Measurements from ENCODE around the gene DPYSL4. TPM values are rescaled to one million over a fixed set of nuclear protein-coding genes. Genes with fewer than 3 reads are reported as not detected.

Gene DPYSL4
- total and polyA plus RNA-seq, 2 of the 4 experiments (the other 2 are of a cell fraction) = 8.1 to 30.5 TPM

- H2BK15ac ChIP-seq (ENCODE audit: low read depth, low read length) = no peak overlapping the region
- no peak overlapping the region for H2AK5ac ChIP-seq (ENCODE audit: low read depth, low read length)
- H2AK9ac ChIP-seq (replicated peaks; ENCODE audit: low read depth, low read length, poor library complexity) = no peak overlapping the region
- no peaks in the 10 kb centered on the region for H3K79me1 ChIP-seq (ENCODE audit: low read depth in 1 of 2, low read length in 2 of 2)
- intact Hi-C loops (cut with micrococcal nuclease) (no loop called here), dilution Hi-C loops (cut with HindIII; ENCODE audit: low sequenced_read_pairs, unreplicated experiment) (no loop called here), in situ Hi-C loops (cut with MboI; ENCODE audit: low sequenced_read_pairs) (no loop called here)
- H3K56ac ChIP-seq (ENCODE audit: extremely low read depth, insufficient read depth, low read length) = no peak overlapping the region
- BruUV-seq (replicated peaks) = no TSS peak
- H4K5ac ChIP-seq (ENCODE audit: low read depth, low read length) = no peak overlapping the region
- no peak overlapping the region for H2BK120ac ChIP-seq (ENCODE audit: low read depth, low read length)
- 72% methylated on average over 7 of the region's 28 CpGs; no CpG with 5 or more reads in 1 of the 2 experiments for WGBS, 2 experiments (ENCODE audit: extremely low coverage in 2 of 2, insufficient read length in 1 of 2)
- ChIA-PET CTCF (no interaction called here), POLR2A (ENCODE audit: unreplicated experiment) (no interaction called here)
- H3K4me2 ChIP-seq (ENCODE audit: low read depth, low read length) = no peak overlapping the region
- no peaks in the 10 kb centered on the region for H3K9me1 ChIP-seq (ENCODE audit: insufficient read depth, low read length)
- H3K4me3 ChIP-seq (ENCODE audit: insufficient read depth, low read depth, low read length) = no peak overlapping the region
- H3K23ac ChIP-seq (ENCODE audit: low read depth, low read length) = no peak overlapping the region
- no peak overlapping the region for H4K8ac ChIP-seq (ENCODE audit: low read depth in 2 of 2, low read length in 2 of 2)
- H4K20me1 ChIP-seq (ENCODE audit: insufficient read depth, low read length) = no peaks in the 10 kb centered on the region
- H3K9ac ChIP-seq (ENCODE audit: low read depth, low read length) = no peak overlapping the region
- ATAC-seq (ENCODE audit: low read depth) = no peak
- no peak overlapping the region for H4K91ac ChIP-seq (ENCODE audit: insufficient read depth, low read depth, low read length)
- no peak overlapping the region for H3K27ac ChIP-seq (ENCODE audit: insufficient read depth, low read length)
- H3K27me3 ChIP-seq (ENCODE audit: control insufficient read depth, insufficient read depth, low read length) = peaks cover 12% of the 10 kb centered on the region
- H2AFZ ChIP-seq (replicated peaks; ENCODE audit: low read length, poor library complexity) = no peak overlapping the region
- H3K36me3 ChIP-seq (ENCODE audit: control insufficient read depth, insufficient read depth, low read length) = no peaks in the 10 kb centered on the region
- no peak overlapping the region for H3K14ac ChIP-seq (replicated peaks; ENCODE audit: low read depth, low read length)
- no peaks in the 10 kb centered on the region for H3K4me1 ChIP-seq (ENCODE audit: control insufficient read depth, insufficient read depth, low read length)
- H2BK5ac ChIP-seq (ENCODE audit: low read depth, low read length, poor library complexity, severe bottlenecking) = no peak overlapping the region
- H3K18ac ChIP-seq (ENCODE audit: low read depth, low read length) = no peak overlapping the region
- DNase-seq = no peak
- H2BK20ac ChIP-seq (ENCODE audit: low read depth, low read length) = no peak overlapping the region
- no peak overlapping the region for H3K4ac ChIP-seq (ENCODE audit: low read depth, low read length)
- H3K9me3 ChIP-seq (ENCODE audit: control insufficient read depth, insufficient read depth, low read length) = no peaks in the 10 kb centered on the region; the same call in 1 of the 2 replicates
- TF ChIP-seq MAZ (IDR thresholded peaks at IDR 0.05; ENCODE audit: borderline replicate concordance, low read depth, low read length) (no peak), MAFK (IDR thresholded peaks at IDR 0.05; ENCODE audit: low read depth, low read length) (no peak), RFX5 (IDR thresholded peaks at IDR 0.05; ENCODE audit: low read depth, low read length) (no peak), CTCF (conservative IDR thresholded peaks at IDR 0.05; ENCODE audit: low read depth, low read length) (no peak), MXI1 (IDR thresholded peaks at IDR 0.05; ENCODE audit: borderline replicate concordance, low read depth, low read length) (no peak), ELK1 (IDR thresholded peaks at IDR 0.05; ENCODE audit: borderline replicate concordance, low read depth, low read length) (no peak), RCOR1 (IDR thresholded peaks at IDR 0.05; ENCODE audit: insufficient replicate concordance, low read length) (no peak), RAD21 (IDR thresholded peaks at IDR 0.05; ENCODE audit: low read length) (no peak), SMC3 (IDR thresholded peaks at IDR 0.05; ENCODE audit: low read depth, low read length) (no peak), USF2 (IDR thresholded peaks at IDR 0.05; ENCODE audit: low read depth, low read length) (no peak), CEBPB (IDR thresholded peaks at IDR 0.05; ENCODE audit: low read depth, low read length) (no peak)
Measured at GRCh38 chr10:132168571-132169030, 18.1 kb upstream of the DPYSL4 start.

Data from IMR-90 (cell line).